Caki2 (cell line): Measurements from ENCODE around the gene MED27. TPM values are rescaled to one million over a fixed set of nuclear protein-coding genes. Genes with fewer than 3 reads are reported as not detected.

Experiments
- DNase-seq: peaks from one replicate; pipeline ENCODE4 v3.0.0-alpha.2; 2015; ENCODE audit warnings: low read depth
- in situ Hi-C: cut with HindIII; loops from 2 replicates; pipeline ENCODE4 v1.10.0; 2016; ENCODE audit warnings: low sequenced_read_pairs, low pct_unique_long_range_greater_than_20kb, mixed read lengths
- total RNA-seq: library from RNA; depleted of rRNA; stranded (reverse); fragments of >200 nt; shearing (Covaris generic); gene quantifications from 2 replicates; pipeline ENCODE4 v1.2.3, GENCODE V29; 2014; ENCODE audit warnings: low replicate concordance

Gene MED27
- total RNA-seq, 1 experiment from 2014 or later, result 72.8 TPM

GRCh38 chr9:131880833-131881583 lies 198.7 kb downstream of the MED27 start:
- no peak for DNase-seq
- in situ Hi-C loops, result no loop called here

GRCh38 chr9:131879911-131880290 lies 199.8 kb downstream of the MED27 start:
- in situ Hi-C loops, result no loop called here
- DNase-seq, result no peak

GRCh38 chr9:131879181-131879910 lies 200.3 kb downstream of the MED27 start:
- in situ Hi-C loops, result no loop called here
- no peak for DNase-seq

- in situ Hi-C loops, result no loop called here
- no peak for DNase-seq
Observed at GRCh38 chr9:131876486-131876885, 203.2 kb downstream of the MED27 start.

GRCh38 chr9:131875828-131876485 lies 203.7 kb downstream of the MED27 start:
- in situ Hi-C loops, result no loop called here
- no peak for DNase-seq

- no peak for DNase-seq
- in situ Hi-C loops, result no loop called here
Observed at GRCh38 chr9:131874916-131875670, 204.6 kb downstream of the MED27 start.

GRCh38 chr9:131874447-131874846 lies 205.2 kb downstream of the MED27 start:
- in situ Hi-C loops, result no loop called here
- no peak for DNase-seq

- no peak for DNase-seq
- in situ Hi-C loops, result no loop called here
Observed at GRCh38 chr9:131873891-131874440, 205.7 kb downstream of the MED27 start.

GRCh38 chr9:131873335-131873734 lies 206.3 kb downstream of the MED27 start:
- in situ Hi-C loops, result no loop called here
- DNase-seq, result no peak

GRCh38 chr9:131872702-131873101 lies 207.0 kb downstream of the MED27 start:
- in situ Hi-C loops, result no loop called here
- no peak for DNase-seq

- in situ Hi-C loops, result no loop called here
- DNase-seq, result no peak
Observed at GRCh38 chr9:131872006-131872405, 207.7 kb downstream of the MED27 start.

GRCh38 chr9:131870156-131870555 lies 209.5 kb downstream of the MED27 start:
- DNase-seq, result no peak
- in situ Hi-C loops, result no loop called here

GRCh38 chr9:131869348-131869747 lies 210.3 kb downstream of the MED27 start:
- no peak for DNase-seq
- in situ Hi-C loops, result no loop called here

- in situ Hi-C loops, result no loop called here
- DNase-seq, result no peak
Observed at GRCh38 chr9:131868766-131869165, 210.9 kb downstream of the MED27 start.

GRCh38 chr9:131867611-131868192 lies 212.0 kb downstream of the MED27 start:
- in situ Hi-C loops, result no loop called here

GRCh38 chr9:131865446-131866195 lies 214.0 kb downstream of the MED27 start:
- in situ Hi-C loops, result no loop called here

More at GRCh38 chr9:131867611-131868192, 212.0 kb downstream of the MED27 start:
- DNase-seq, result no peak

GRCh38 chr9:131864531-131864930 lies 215.1 kb downstream of the MED27 start:
- DNase-seq, result no peak
- in situ Hi-C loops, result no loop called here

More at GRCh38 chr9:131865446-131866195, 214.0 kb downstream of the MED27 start:
- no peak for DNase-seq
